HG02840 (cell line): Measurements from ENCODE around the gene DOC2B.
"Not testable (repeated sequence)": the region's sequence is repeated elsewhere in the genome, so short reads cannot be mapped to it uniquely, and the experiment has no call there.

Experiments
- ATAC-seq: cut with Tn5 transposase; IDR thresholded peaks from one replicate; pipeline ENCODE4 v1.9.1; 2021; ENCODE audit warnings: mild to moderate bottlenecking, moderate library complexity, moderate number of reproducible peaks; ENCODE audit not compliant: unreplicated experiment, low FRiP score

Gene DOC2B

GRCh38 chr17:113111-113510 is 68.3 kb downstream of the DOC2B start:
- ATAC-seq = not testable (repeated sequence)
